HepG2 (cell line): ENCODE measurements around the gene IL3RA. TPM values are rescaled to one million over a fixed set of nuclear protein-coding genes. Genes with fewer than 3 reads are reported as not detected.
A peak's percentile ranks its signal among the peaks of the same experiment; 100 is the strongest.

Source experiments
- BCL6 ChIP-seq: IDR thresholded peaks from 2 replicates; pipeline ENCODE4 v1.6.1; 2016; ENCODE audit warnings: missing genetic modification reagents, missing compliant biosample characterization
- LCORL ChIP-seq, 2 experiments: fragments of 450-650 bp in 1 of 2; sonication (generic) in 1 of 2; formaldehyde crosslinking in 1 of 2; IDR thresholded peaks; 2 replicates each; pipeline versions ENCODE4 v1.5.0 to v1.6.1; 2017 to 2020; ENCODE audit warnings: antibody characterized with exemption in 1 of 2, missing genetic modification reagents in 1 of 2
- MAFF ChIP-seq: IDR thresholded peaks from 2 replicates; pipeline ENCODE4 v1.6.1; 2011; ENCODE audit warnings: low read depth, low read length, improper control_type of control experiment
- MEF2D ChIP-seq: sonication (generic); formaldehyde crosslinking; IDR thresholded peaks from 2 replicates; pipeline ENCODE4 v1.5.1; 2020; ENCODE audit warnings: mild to moderate bottlenecking, missing genetic modification reagents
- RAD21 ChIP-seq: fragments of 450-650 bp; formaldehyde crosslinking; IDR thresholded peaks from 2 replicates; pipeline ENCODE4 v1.5.0; 2020; ENCODE audit warnings: mild to moderate bottlenecking
- SALL1 ChIP-seq: sonication (generic); formaldehyde crosslinking; IDR thresholded peaks from 2 replicates; pipeline ENCODE4 v1.8.0; 2022; ENCODE audit warnings: mild to moderate bottlenecking, missing genetic modification reagents
- SMC3 ChIP-seq: IDR thresholded peaks from 2 replicates; pipeline ENCODE4 v1.6.1; 2011; ENCODE audit warnings: low read length, improper control_type of control experiment
- XRCC5 ChIP-seq: fragments of 200-400 bp; formaldehyde crosslinking; optimal IDR thresholded peaks from 2 replicates; pipeline ENCODE3; 2017; ENCODE audit warnings: mild to moderate bottlenecking, low read length
- ZNF121 ChIP-seq: sonication (generic); formaldehyde crosslinking; IDR thresholded peaks from 2 replicates; pipeline ENCODE4 v1.5.0; 2020; ENCODE audit warnings: mild to moderate bottlenecking, missing genetic modification reagents
- ZNF263 ChIP-seq: sonication (generic); formaldehyde crosslinking; IDR thresholded peaks from 2 replicates; pipeline ENCODE4 v1.4.0; 2020; ENCODE audit warnings: missing genetic modification reagents
- ZNF724P ChIP-seq: sonication (generic); formaldehyde crosslinking; IDR thresholded peaks from 2 replicates; pipeline ENCODE4 v1.8.0; 2022; ENCODE audit warnings: missing genetic modification reagents, borderline replicate concordance
- polyA plus RNA-seq, 8 experiments: library from polyadenylated mRNA; depleted of rRNA in 3 of 8; stranded (reverse) in 7 of 8; unstranded in 1 of 8; fragments of >200 nt; fragmentation: Illumina TruSeq in 4 of 8; extraction: Trizol in 4 of 8; gene quantifications; 2 replicates each; pipeline versions ENCODE4 v1.2.1 to v1.2.3, GENCODE V29; 2011 to 2016; ENCODE audit warnings: low read depth in 4 of 8, missing spikeins in 1 of 8, mixed read lengths in 1 of 8; ENCODE audit not compliant: insufficient read depth in 1 of 8
- total RNA-seq, 5 experiments: library from RNA; depleted of rRNA; stranded (reverse); fragments of >200 nt; fragmentation: Illumina TruSeq; extraction: Trizol; gene quantifications; 2 replicates each; pipeline ENCODE4 v1.2.3, GENCODE V29; 2016; ENCODE audit warnings: low read depth in 1 of 5
- TF ChIP-seq, protein P1 (sequence below): IDR thresholded peaks from 2 replicates; pipeline ENCODE4 v1.6.1; 2012; ENCODE audit warnings: low read length, improper control_type of control experiment
- TF ChIP-seq, protein P2 (sequence below): sonication (generic); formaldehyde crosslinking; IDR thresholded peaks from 2 replicates; pipeline ENCODE4 v1.5.0; 2020; ENCODE audit warnings: mild to moderate bottlenecking, missing genetic modification reagents, moderate library complexity
- TF ChIP-seq, protein P3 (sequence below): sonication (generic); formaldehyde crosslinking; IDR thresholded peaks from 2 replicates; pipeline ENCODE4 v1.5.1; 2020; ENCODE audit warnings: mild to moderate bottlenecking, missing genetic modification reagents, moderate library complexity
- TF ChIP-seq, protein P4 (sequence below), 2 experiments: sonication (generic) in 1 of 2; formaldehyde crosslinking in 1 of 2; IDR thresholded peaks; 2 replicates each; pipeline versions ENCODE4 v1.4.0 to v1.6.1; 2018 to 2020; ENCODE audit warnings: missing genetic modification reagents in 2 of 2, borderline replicate concordance in 1 of 2, low read depth in 1 of 2, mild to moderate bottlenecking in 1 of 2, missing biosample characterization in 1 of 2

The IL3RA gene
- total and polyA plus RNA-seq, 2 of the 13 experiments (the other 11 are each of a cell fraction or from before 2014, with no cell fraction given), result not detected

DNA sequence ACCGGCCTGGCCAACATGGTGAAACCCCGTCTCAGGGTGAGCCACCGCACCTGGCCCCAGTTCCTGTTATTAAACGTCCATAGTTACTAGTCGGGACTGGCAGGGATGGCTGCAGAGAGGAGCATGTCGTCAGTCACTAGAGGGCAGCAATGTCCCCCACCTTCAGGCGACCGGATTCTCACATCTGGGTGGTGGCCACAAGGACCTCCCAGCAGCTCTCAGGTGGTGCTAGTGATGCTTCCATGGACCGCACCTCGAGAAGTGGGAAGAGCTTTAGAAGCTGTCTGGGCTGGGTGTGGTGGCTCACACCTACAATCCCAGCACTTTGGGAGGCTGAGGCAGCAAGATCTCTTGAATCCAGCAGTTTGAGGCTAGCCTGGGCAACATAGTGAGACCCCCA is 13.3 kb upstream of the IL3RA start (continued):
- TF ChIP-seq LCORL (IDR thresholded peaks at IDR 0.05) (no peak), LCORL (CRISPR knock-in tag; IDR thresholded peaks at IDR 0.05) (no peak), SMC3 (peak; percentile 22; the same call in 1 of the 2 replicates), BCL6 (CRISPR knock-in tag) (no peak), MAFF (no peak), ZNF121 (CRISPR knock-in tag) (peak; percentile 83), MEF2D (CRISPR knock-in tag) (0 out of 2 replicates have a peak, but pooled peaks have one; percentile 25), SALL1 (CRISPR knock-in tag) (peak; percentile 27; the same call in 1 of the 2 replicates), ZNF263 (CRISPR knock-in tag) (0 out of 2 replicates have a peak, but pooled peaks have one; percentile 36), XRCC5 (peak; percentile 32), RAD21 (CRISPR knock-in tag) (peak; percentile 37; the same call in 1 of the 2 replicates), ZNF724P (CRISPR knock-in tag) (no peak)
- TF ChIP-seq, protein P1, sequence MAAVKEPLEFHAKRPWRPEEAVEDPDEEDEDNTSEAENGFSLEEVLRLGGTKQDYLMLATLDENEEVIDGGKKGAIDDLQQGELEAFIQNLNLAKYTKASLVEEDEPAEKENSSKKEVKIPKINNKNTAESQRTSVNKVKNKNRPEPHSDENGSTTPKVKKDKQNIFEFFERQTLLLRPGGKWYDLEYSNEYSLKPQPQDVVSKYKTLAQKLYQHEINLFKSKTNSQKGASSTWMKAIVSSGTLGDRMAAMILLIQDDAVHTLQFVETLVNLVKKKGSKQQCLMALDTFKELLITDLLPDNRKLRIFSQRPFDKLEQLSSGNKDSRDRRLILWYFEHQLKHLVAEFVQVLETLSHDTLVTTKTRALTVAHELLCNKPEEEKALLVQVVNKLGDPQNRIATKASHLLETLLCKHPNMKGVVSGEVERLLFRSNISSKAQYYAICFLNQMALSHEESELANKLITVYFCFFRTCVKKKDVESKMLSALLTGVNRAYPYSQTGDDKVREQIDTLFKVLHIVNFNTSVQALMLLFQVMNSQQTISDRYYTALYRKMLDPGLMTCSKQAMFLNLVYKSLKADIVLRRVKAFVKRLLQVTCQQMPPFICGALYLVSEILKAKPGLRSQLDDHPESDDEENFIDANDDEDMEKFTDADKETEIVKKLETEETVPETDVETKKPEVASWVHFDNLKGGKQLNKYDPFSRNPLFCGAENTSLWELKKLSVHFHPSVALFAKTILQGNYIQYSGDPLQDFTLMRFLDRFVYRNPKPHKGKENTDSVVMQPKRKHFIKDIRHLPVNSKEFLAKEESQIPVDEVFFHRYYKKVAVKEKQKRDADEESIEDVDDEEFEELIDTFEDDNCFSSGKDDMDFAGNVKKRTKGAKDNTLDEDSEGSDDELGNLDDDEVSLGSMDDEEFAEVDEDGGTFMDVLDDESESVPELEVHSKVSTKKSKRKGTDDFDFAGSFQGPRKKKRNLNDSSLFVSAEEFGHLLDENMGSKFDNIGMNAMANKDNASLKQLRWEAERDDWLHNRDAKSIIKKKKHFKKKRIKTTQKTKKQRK, result no peak
- TF ChIP-seq, protein P2, sequence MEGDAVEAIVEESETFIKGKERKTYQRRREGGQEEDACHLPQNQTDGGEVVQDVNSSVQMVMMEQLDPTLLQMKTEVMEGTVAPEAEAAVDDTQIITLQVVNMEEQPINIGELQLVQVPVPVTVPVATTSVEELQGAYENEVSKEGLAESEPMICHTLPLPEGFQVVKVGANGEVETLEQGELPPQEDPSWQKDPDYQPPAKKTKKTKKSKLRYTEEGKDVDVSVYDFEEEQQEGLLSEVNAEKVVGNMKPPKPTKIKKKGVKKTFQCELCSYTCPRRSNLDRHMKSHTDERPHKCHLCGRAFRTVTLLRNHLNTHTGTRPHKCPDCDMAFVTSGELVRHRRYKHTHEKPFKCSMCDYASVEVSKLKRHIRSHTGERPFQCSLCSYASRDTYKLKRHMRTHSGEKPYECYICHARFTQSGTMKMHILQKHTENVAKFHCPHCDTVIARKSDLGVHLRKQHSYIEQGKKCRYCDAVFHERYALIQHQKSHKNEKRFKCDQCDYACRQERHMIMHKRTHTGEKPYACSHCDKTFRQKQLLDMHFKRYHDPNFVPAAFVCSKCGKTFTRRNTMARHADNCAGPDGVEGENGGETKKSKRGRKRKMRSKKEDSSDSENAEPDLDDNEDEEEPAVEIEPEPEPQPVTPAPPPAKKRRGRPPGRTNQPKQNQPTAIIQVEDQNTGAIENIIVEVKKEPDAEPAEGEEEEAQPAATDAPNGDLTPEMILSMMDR (CRISPR knock-in tag), result peak; percentile 81
- TF ChIP-seq, protein P3, sequence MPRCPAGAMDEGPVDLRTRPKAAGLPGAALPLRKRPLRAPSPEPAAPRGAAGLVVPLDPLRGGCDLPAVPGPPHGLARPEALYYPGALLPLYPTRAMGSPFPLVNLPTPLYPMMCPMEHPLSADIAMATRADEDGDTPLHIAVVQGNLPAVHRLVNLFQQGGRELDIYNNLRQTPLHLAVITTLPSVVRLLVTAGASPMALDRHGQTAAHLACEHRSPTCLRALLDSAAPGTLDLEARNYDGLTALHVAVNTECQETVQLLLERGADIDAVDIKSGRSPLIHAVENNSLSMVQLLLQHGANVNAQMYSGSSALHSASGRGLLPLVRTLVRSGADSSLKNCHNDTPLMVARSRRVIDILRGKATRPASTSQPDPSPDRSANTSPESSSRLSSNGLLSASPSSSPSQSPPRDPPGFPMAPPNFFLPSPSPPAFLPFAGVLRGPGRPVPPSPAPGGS, result no peak
- TF ChIP-seq, protein P4, sequence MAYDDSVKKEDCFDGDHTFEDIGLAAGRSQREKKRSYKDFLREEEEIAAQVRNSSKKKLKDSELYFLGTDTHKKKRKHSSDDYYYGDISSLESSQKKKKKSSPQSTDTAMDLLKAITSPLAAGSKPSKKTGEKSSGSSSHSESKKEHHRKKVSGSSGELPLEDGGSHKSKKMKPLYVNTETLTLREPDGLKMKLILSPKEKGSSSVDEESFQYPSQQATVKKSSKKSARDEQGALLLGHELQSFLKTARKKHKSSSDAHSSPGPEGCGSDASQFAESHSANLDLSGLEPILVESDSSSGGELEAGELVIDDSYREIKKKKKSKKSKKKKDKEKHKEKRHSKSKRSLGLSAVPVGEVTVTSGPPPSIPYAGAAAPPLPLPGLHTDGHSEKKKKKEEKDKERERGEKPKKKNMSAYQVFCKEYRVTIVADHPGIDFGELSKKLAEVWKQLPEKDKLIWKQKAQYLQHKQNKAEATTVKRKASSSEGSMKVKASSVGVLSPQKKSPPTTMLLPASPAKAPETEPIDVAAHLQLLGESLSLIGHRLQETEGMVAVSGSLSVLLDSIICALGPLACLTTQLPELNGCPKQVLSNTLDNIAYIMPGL (CRISPR knock-in tag; IDR thresholded peaks at IDR 0.05; ENCODE audit: borderline replicate concordance in 1 of 2, low read depth in 1 of 2), result 0 out of 4 replicates have a peak, but pooled peaks of 1 of the 2 experiments have one; percentile 18
